GM21367 (cell line): ENCODE results near the gene CHAF1A.

Experiments used
- ATAC-seq: cut with Tn5 transposase; IDR thresholded peaks from one replicate; pipeline ENCODE4 v1.9.1; 2021; ENCODE audit not compliant: unreplicated experiment

The CHAF1A gene

GRCh38 chr19:4365791-4366665, 36.4 kb upstream of the CHAF1A start:
- ATAC-seq: no peak

GRCh38 chr19:4366666-4367335, 35.6 kb upstream of the CHAF1A start:
- no peak for ATAC-seq

GRCh38 chr19:4367336-4367723, 35.1 kb upstream of the CHAF1A start:
- ATAC-seq: no peak

- no peak for ATAC-seq
These were observed 34.7 kb upstream of the CHAF1A start for GRCh38 chr19:4367781-4368127.

GRCh38 chr19:4368128-4368820, 34.2 kb upstream of the CHAF1A start:
- no peak for ATAC-seq

- peak; percentile 34 for ATAC-seq
These were observed 33.1 kb upstream of the CHAF1A start for GRCh38 chr19:4369109-4369887.

GRCh38 chr19:4369888-4370260, 32.6 kb upstream of the CHAF1A start:
- peak; percentile 22 for ATAC-seq

- no peak for ATAC-seq
These were observed 31.9 kb upstream of the CHAF1A start for GRCh38 chr19:4370418-4371041.

GRCh38 chr19:4371247-4372164, 30.9 kb upstream of the CHAF1A start:
- ATAC-seq: no peak

- no peak for ATAC-seq
These were observed 30.1 kb upstream of the CHAF1A start for GRCh38 chr19:4372165-4373012.

GRCh38 chr19:4373013-4373367, 29.4 kb upstream of the CHAF1A start:
- ATAC-seq: no peak

GRCh38 chr19:4373601-4374497, 28.6 kb upstream of the CHAF1A start:
- no peak for ATAC-seq

GRCh38 chr19:4374498-4375163, 27.8 kb upstream of the CHAF1A start:
- no peak for ATAC-seq

GRCh38 chr19:4375164-4376027, 27.0 kb upstream of the CHAF1A start:
- no peak for ATAC-seq

GRCh38 chr19:4376028-4376670, 26.3 kb upstream of the CHAF1A start:
- no peak for ATAC-seq

GRCh38 chr19:4376671-4376990, 25.8 kb upstream of the CHAF1A start:
- no peak for ATAC-seq
